22Rv1 (cell line): ENCODE data around the gene NF1.
"Not testable (repeated sequence)": the region's sequence is repeated elsewhere in the genome, so short reads cannot be mapped to it uniquely, and the experiment has no call there.

Experiments used
- H3K27ac ChIP-seq: fragments of 450-650 bp; 2 replicates; pipeline ENCODE4 v1.5.1; 2017
- CTCF ChIP-seq: fragments of 450-650 bp; IDR thresholded peaks from 2 replicates; pipeline ENCODE4 v1.5.1; 2017; ENCODE audit warnings: mild to moderate bottlenecking
- ZFX ChIP-seq: fragments of 450-650 bp; IDR thresholded peaks from 2 replicates; pipeline ENCODE4 v1.6.1; 2017; ENCODE audit warnings: antibody characterized with exemption, borderline replicate concordance

Gene NF1

GRCh38 chr17:31195305-31195704, 100.5 kb downstream of the NF1 start:
- H3K27ac ChIP-seq = no peak overlapping the region
- no peak for TF ChIP-seq ZFX
- no peak for TF ChIP-seq CTCF

- no peak overlapping the region for H3K27ac ChIP-seq
Observed at GRCh38 chr17:31198026-31198425, 103.2 kb downstream of the NF1 start.

GRCh38 chr17:31198666-31199065, 103.9 kb downstream of the NF1 start:
- not testable (repeated sequence) for H3K27ac ChIP-seq

More at GRCh38 chr17:31198026-31198425, 103.2 kb downstream of the NF1 start:
- TF ChIP-seq ZFX (no peak), CTCF (no peak)

GRCh38 chr17:31200287-31200686, 105.5 kb downstream of the NF1 start:
- TF ChIP-seq ZFX (no peak), CTCF (no peak)
- no peak overlapping the region for H3K27ac ChIP-seq

GRCh38 chr17:31202968-31203367, 108.2 kb downstream of the NF1 start:
- TF ChIP-seq CTCF = no peak
- no peak overlapping the region for H3K27ac ChIP-seq

- TF ChIP-seq CTCF (no peak), ZFX (no peak)
- no peak overlapping the region for H3K27ac ChIP-seq
Observed at GRCh38 chr17:31211352-31212012, 116.7 kb downstream of the NF1 start.

GRCh38 chr17:31216031-31216751, 121.4 kb downstream of the NF1 start:
- no peak overlapping the region for H3K27ac ChIP-seq
- peak; percentile 76 for TF ChIP-seq CTCF
- no peak for TF ChIP-seq ZFX

GRCh38 chr17:31224366-31224765, 129.6 kb downstream of the NF1 start:
- TF ChIP-seq CTCF = no peak
- TF ChIP-seq ZFX = no peak
- no peak overlapping the region for H3K27ac ChIP-seq
